SK-N-SH treated with all-trans-retinoic acid at 6 μM for 48 hours (cell line): Measurements from ENCODE around the gene BZW1.

Experiments
- ATAC-seq: fragments of 200-7000 bp; cut with Tn5 transposase; 3 replicates; pipeline ENCODE4 v1.9.1; 2020; ENCODE audit warnings: mild to moderate bottlenecking, moderate library complexity
- ARNTL ChIP-seq: fragments of 450-650 bp; formaldehyde crosslinking; IDR thresholded peaks from 2 replicates; pipeline ENCODE4 v1.5.0; 2020; ENCODE audit warnings: low read depth, mild to moderate bottlenecking, moderate library complexity, borderline replicate concordance
- BACH2 ChIP-seq: fragments of 250-450 bp; sonication (Bioruptor Pico); IDR thresholded peaks from 2 replicates; pipeline ENCODE4 v1.9.0; 2021; ENCODE audit warnings: mild to moderate bottlenecking, borderline replicate concordance
- CSDC2 ChIP-seq: fragments of 250-450 bp; sonication (Bioruptor Pico); IDR thresholded peaks from 2 replicates; pipeline ENCODE4 v1.5.0; 2020; ENCODE audit warnings: mild to moderate bottlenecking, moderate library complexity
- ESRRG ChIP-seq: fragments of 250-450 bp; sonication (Bioruptor Pico); IDR thresholded peaks from 2 replicates; pipeline ENCODE4 v1.6.1; 2021; ENCODE audit warnings: mild to moderate bottlenecking
- GLIS3 ChIP-seq: fragments of 250-450 bp; sonication (Bioruptor Pico); IDR thresholded peaks from 2 replicates; pipeline ENCODE4 v1.5.0; 2020; ENCODE audit warnings: mild to moderate bottlenecking, moderate library complexity
- ISL1 ChIP-seq: fragments of 250-450 bp; sonication (Bioruptor Pico); IDR thresholded peaks from 2 replicates; pipeline ENCODE4 v2.1.2; 2022; ENCODE audit warnings: mild to moderate bottlenecking, moderate library complexity
- OSR1 ChIP-seq: fragments of 250-450 bp; sonication (Bioruptor Pico); IDR thresholded peaks from 2 replicates; pipeline ENCODE4 v1.8.0; 2022; ENCODE audit warnings: moderate library complexity, mild to moderate bottlenecking, inconsistent platforms
- SNAI2 ChIP-seq: fragments of 250-450 bp; sonication (Bioruptor Pico); IDR thresholded peaks from 2 replicates; pipeline ENCODE4 v1.5.0; 2020; ENCODE audit warnings: mild to moderate bottlenecking, moderate library complexity
- TCF4 ChIP-seq: fragments of 250-450 bp; sonication (Bioruptor Pico); IDR thresholded peaks from 2 replicates; pipeline ENCODE4 v1.8.0; 2021; ENCODE audit warnings: mild to moderate bottlenecking, moderate library complexity, borderline replicate concordance
- TOX ChIP-seq: fragments of 250-450 bp; sonication (Bioruptor Pico); IDR thresholded peaks from 2 replicates; pipeline ENCODE4 v1.8.0; 2021; ENCODE audit warnings: mild to moderate bottlenecking, moderate library complexity, borderline replicate concordance
- ZC3H10 ChIP-seq: fragments of 250-450 bp; sonication (Bioruptor Pico); IDR thresholded peaks from 2 replicates; pipeline ENCODE4 v1.5.1; 2021; ENCODE audit warnings: mild to moderate bottlenecking, moderate library complexity
- ZFP3 ChIP-seq: fragments of 250-450 bp; sonication (Bioruptor Pico); IDR thresholded peaks from 2 replicates; pipeline ENCODE4 v1.5.0; 2020; ENCODE audit warnings: mild to moderate bottlenecking, moderate library complexity
- ZFP30 ChIP-seq: fragments of 450-650 bp; formaldehyde crosslinking; IDR thresholded peaks from 2 replicates; pipeline ENCODE4 v1.5.0; 2022; ENCODE audit warnings: mild to moderate bottlenecking, moderate library complexity
- ZNF565 ChIP-seq: fragments of 450-650 bp; formaldehyde crosslinking; conservative IDR thresholded peaks from 2 replicates; pipeline ENCODE4 v1.5.0; 2020; ENCODE audit warnings: low read depth, mild to moderate bottlenecking, moderate library complexity
- ZNF70 ChIP-seq: fragments of 450-650 bp; formaldehyde crosslinking; IDR thresholded peaks from 2 replicates; pipeline ENCODE4 v1.5.0; 2020; ENCODE audit warnings: mild to moderate bottlenecking, moderate library complexity
- ZNF8 ChIP-seq: fragments of 450-650 bp; formaldehyde crosslinking; IDR thresholded peaks from 2 replicates; pipeline ENCODE4 v1.5.0; 2020; ENCODE audit warnings: mild to moderate bottlenecking, moderate library complexity
- TF ChIP-seq, protein P1 (sequence below): fragments of 250-450 bp; sonication (Bioruptor Pico); IDR thresholded peaks from 2 replicates; pipeline ENCODE4 v1.8.0; 2020; ENCODE audit warnings: mild to moderate bottlenecking, moderate library complexity, borderline replicate concordance
- TF ChIP-seq, protein P2 (sequence below): fragments of 250-450 bp; sonication (Bioruptor Pico); IDR thresholded peaks from 2 replicates; pipeline ENCODE4 v1.5.1; 2021; ENCODE audit warnings: mild to moderate bottlenecking, moderate library complexity
- TF ChIP-seq, protein P3 (sequence below): fragments of 250-450 bp; sonication (Bioruptor Pico); IDR thresholded peaks from 2 replicates; pipeline ENCODE4 v1.8.0; 2021; ENCODE audit warnings: low read depth, mild to moderate bottlenecking, moderate library complexity, borderline replicate concordance
- TF ChIP-seq, protein P4 (sequence below): fragments of 250-450 bp; sonication (Bioruptor Pico); IDR thresholded peaks from 2 replicates; pipeline ENCODE4 v1.5.1; 2020; ENCODE audit warnings: low read depth, mild to moderate bottlenecking, moderate library complexity
- TF ChIP-seq, protein P5 (sequence below): fragments of 250-450 bp; sonication (Bioruptor Pico); IDR thresholded peaks from 2 replicates; pipeline ENCODE4 v1.5.0; 2020; ENCODE audit warnings: mild to moderate bottlenecking, moderate library complexity

The BZW1 gene

DNA sequence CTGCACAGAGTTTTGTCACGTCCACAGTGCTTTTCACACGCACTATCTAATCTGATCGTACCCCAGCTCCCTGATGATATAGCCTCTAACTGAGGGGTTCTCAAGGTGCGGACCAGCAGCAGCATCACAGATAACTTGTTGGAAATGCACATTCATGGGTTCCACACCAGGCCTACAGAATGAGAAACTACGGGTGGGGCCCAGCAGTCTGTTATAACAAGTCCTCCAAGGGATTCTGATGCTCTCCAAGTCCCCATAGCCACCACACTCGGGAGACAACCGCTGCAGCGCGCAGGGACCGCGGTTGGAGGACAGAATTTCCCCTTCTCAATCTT lies 745 bp upstream of the BZW1 start:
- no peak for TF ChIP-seq ZFP3 (CRISPR knock-in tag)
- no peak for TF ChIP-seq GLIS3 (CRISPR knock-in tag)
- TF ChIP-seq BACH2 (CRISPR knock-in tag), result no peak
- no peak for TF ChIP-seq SNAI2 (CRISPR knock-in tag)
- no peak for TF ChIP-seq ZC3H10 (CRISPR knock-in tag)
- no peak for TF ChIP-seq ISL1 (CRISPR knock-in tag)
- no peak for TF ChIP-seq OSR1 (CRISPR knock-in tag)
- TF ChIP-seq ZFP30 (CRISPR knock-in tag), result no peak
- TF ChIP-seq TOX, result no peak
- TF ChIP-seq ZNF565, result no peak
- no peak for TF ChIP-seq ZNF70 (CRISPR knock-in tag)
- TF ChIP-seq, protein P1, sequence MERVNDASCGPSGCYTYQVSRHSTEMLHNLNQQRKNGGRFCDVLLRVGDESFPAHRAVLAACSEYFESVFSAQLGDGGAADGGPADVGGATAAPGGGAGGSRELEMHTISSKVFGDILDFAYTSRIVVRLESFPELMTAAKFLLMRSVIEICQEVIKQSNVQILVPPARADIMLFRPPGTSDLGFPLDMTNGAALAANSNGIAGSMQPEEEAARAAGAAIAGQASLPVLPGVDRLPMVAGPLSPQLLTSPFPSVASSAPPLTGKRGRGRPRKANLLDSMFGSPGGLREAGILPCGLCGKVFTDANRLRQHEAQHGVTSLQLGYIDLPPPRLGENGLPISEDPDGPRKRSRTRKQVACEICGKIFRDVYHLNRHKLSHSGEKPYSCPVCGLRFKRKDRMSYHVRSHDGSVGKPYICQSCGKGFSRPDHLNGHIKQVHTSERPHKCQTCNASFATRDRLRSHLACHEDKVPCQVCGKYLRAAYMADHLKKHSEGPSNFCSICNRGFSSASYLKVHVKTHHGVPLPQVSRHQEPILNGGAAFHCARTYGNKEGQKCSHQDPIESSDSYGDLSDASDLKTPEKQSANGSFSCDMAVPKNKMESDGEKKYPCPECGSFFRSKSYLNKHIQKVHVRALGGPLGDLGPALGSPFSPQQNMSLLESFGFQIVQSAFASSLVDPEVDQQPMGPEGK (CRISPR knock-in tag), result no peak
- TF ChIP-seq ARNTL, result no peak
- TF ChIP-seq, all 23 proteins: peak for 0

DNA sequence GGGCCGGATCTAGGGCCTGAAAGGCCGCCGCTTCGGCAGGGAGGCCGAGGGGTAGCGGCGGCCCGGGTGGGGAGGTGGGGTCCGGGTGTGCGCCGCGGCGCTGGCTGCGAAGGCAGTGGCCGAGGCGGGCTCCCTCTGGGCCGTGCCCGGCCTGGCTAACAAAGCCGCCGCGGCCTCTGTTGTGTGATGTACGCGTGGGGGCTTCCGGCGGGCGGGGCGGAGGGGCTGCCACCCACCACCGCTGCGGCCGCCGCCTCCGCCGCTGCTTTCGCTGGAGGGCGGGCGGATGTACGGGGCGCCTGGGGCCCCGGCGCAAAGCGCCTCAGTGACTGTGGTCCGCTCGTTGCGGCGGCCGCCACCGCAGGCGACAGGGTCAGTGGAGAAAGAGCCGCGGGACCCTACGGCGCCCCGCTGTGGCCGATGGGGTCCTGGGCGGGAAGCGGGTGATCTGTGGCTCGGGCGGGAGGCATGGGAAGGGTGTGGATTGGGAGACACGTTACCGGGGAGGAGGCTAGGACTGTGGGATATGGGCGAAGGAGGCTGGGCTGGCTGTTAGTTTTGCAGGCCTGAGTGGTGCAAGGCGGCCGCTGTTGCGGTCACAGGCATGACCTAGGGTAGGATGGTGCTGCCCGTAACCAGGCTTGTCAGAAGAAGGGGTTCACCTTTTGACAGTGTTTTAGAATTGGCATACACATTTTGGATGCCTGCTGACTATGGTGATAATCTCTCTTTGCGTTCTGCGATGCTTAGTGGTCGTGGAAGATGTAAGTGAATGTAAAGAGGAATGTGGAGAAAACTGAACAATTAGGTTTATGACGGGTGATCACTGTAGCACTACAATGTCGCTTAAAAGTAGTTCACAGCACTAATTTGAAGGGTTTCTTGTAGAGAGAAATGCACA lies 662 bp downstream of the BZW1 start:
- TF ChIP-seq TCF4 (no peak), ZNF70 (CRISPR knock-in tag) (0 out of 2 replicates have a peak, but pooled peaks have one; percentile 22)
- ATAC-seq, result peak; percentile 68

More for the DNA sequence above, 745 bp upstream of the BZW1 start:
- no peak; the same call in 2 of the 3 replicates for ATAC-seq

DNA sequence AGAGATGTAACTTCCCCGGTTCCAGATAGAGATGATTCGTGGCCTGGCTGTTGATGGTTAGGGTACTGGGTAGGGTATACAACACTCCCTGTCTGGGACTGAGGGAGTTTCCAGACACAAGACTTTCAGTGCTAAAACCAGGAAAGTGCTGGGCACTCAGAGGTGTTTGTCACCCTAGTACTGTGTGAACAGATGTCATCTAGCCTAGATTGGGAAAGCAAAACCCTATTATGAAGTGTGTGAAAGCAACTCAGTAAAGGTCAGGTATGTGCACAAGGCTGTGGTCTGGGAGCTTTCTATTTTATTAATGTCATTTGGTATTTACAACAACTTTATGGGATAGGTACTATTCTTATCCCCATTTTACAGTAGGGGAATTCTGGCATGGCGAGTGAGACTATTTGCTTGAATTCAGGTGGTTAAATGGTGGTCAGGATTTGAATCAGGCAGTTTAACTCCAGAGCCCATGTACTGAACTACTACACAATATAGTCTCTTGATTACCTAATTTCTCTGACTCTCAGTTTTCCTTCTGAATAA lies 2.6 kb downstream of the BZW1 start:
- no peak for ATAC-seq
- TF ChIP-seq ZFP3 (CRISPR knock-in tag), result no peak
- TF ChIP-seq ZC3H10 (CRISPR knock-in tag), result no peak
- no peak for TF ChIP-seq TCF4
- TF ChIP-seq ZNF8 (CRISPR knock-in tag), result no peak
- TF ChIP-seq ZFP30 (CRISPR knock-in tag), result no peak
- TF ChIP-seq CSDC2, result no peak
- no peak for TF ChIP-seq GLIS3 (CRISPR knock-in tag)
- TF ChIP-seq ESRRG (CRISPR knock-in tag), result no peak
- TF ChIP-seq ZNF565, result no peak
- no peak for TF ChIP-seq ZNF70 (CRISPR knock-in tag)
- TF ChIP-seq, protein P2, sequence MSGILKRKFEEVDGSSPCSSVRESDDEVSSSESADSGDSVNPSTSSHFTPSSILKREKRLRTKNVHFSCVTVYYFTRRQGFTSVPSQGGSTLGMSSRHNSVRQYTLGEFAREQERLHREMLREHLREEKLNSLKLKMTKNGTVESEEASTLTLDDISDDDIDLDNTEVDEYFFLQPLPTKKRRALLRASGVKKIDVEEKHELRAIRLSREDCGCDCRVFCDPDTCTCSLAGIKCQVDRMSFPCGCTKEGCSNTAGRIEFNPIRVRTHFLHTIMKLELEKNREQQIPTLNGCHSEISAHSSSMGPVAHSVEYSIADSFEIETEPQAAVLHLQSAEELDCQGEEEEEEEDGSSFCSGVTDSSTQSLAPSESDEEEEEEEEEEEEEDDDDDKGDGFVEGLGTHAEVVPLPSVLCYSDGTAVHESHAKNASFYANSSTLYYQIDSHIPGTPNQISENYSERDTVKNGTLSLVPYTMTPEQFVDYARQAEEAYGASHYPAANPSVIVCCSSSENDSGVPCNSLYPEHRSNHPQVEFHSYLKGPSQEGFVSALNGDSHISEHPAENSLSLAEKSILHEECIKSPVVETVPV (CRISPR knock-in tag), result no peak
- TF ChIP-seq, protein P3, sequence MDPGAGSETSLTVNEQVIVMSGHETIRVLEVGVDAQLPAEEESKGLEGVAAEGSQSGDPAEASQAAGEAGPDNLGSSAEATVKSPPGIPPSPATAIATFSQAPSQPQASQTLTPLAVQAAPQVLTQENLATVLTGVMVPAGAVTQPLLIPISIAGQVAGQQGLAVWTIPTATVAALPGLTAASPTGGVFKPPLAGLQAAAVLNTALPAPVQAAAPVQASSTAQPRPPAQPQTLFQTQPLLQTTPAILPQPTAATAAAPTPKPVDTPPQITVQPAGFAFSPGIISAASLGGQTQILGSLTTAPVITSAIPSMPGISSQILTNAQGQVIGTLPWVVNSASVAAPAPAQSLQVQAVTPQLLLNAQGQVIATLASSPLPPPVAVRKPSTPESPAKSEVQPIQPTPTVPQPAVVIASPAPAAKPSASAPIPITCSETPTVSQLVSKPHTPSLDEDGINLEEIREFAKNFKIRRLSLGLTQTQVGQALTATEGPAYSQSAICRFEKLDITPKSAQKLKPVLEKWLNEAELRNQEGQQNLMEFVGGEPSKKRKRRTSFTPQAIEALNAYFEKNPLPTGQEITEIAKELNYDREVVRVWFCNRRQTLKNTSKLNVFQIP (CRISPR knock-in tag), result no peak
- no peak for TF ChIP-seq SNAI2 (CRISPR knock-in tag)
- TF ChIP-seq, protein P4, sequence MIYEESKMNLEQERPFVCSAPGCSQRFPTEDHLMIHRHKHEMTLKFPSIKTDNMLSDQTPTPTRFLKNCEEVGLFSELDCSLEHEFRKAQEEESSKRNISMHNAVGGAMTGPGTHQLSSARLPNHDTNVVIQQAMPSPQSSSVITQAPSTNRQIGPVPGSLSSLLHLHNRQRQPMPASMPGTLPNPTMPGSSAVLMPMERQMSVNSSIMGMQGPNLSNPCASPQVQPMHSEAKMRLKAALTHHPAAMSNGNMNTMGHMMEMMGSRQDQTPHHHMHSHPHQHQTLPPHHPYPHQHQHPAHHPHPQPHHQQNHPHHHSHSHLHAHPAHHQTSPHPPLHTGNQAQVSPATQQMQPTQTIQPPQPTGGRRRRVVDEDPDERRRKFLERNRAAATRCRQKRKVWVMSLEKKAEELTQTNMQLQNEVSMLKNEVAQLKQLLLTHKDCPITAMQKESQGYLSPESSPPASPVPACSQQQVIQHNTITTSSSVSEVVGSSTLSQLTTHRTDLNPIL (CRISPR knock-in tag), result no peak
- no peak for TF ChIP-seq BACH2 (CRISPR knock-in tag)
- TF ChIP-seq ARNTL, result no peak
- TF ChIP-seq, protein P5, sequence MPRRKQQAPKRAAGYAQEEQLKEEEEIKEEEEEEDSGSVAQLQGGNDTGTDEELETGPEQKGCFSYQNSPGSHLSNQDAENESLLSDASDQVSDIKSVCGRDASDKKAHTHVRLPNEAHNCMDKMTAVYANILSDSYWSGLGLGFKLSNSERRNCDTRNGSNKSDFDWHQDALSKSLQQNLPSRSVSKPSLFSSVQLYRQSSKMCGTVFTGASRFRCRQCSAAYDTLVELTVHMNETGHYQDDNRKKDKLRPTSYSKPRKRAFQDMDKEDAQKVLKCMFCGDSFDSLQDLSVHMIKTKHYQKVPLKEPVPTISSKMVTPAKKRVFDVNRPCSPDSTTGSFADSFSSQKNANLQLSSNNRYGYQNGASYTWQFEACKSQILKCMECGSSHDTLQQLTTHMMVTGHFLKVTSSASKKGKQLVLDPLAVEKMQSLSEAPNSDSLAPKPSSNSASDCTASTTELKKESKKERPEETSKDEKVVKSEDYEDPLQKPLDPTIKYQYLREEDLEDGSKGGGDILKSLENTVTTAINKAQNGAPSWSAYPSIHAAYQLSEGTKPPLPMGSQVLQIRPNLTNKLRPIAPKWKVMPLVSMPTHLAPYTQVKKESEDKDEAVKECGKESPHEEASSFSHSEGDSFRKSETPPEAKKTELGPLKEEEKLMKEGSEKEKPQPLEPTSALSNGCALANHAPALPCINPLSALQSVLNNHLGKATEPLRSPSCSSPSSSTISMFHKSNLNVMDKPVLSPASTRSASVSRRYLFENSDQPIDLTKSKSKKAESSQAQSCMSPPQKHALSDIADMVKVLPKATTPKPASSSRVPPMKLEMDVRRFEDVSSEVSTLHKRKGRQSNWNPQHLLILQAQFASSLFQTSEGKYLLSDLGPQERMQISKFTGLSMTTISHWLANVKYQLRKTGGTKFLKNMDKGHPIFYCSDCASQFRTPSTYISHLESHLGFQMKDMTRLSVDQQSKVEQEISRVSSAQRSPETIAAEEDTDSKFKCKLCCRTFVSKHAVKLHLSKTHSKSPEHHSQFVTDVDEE (CRISPR knock-in tag), result no peak
